Hematopoietic multipotent progenitor cell (in vitro differentiated cells): ENCODE measurements around the gene ARHGEF7. TPM values are rescaled to one million over a fixed set of nuclear protein-coding genes. Genes with fewer than 3 reads are reported as not detected.
"Not testable (repeated sequence)": the region's sequence is repeated elsewhere in the genome, so short reads cannot be mapped to it uniquely, and the experiment has no call there.

Experiments
- DNase-seq, 3 donors: peaks; one replicate each; pipeline ENCODE4 v3.0.0-alpha.2; 2011 to 2015; ENCODE audit warnings: low read depth in 2 of 3, low spot score in 2 of 3
- total RNA-seq: library from RNA; depleted of rRNA; stranded (reverse); fragments of >200 nt; gene quantifications from one replicate; pipeline ENCODE4 v1.2.3, GENCODE V29; 2012

The ARHGEF7 gene
- total RNA-seq, 1 donor: 34.2 TPM

DNA sequence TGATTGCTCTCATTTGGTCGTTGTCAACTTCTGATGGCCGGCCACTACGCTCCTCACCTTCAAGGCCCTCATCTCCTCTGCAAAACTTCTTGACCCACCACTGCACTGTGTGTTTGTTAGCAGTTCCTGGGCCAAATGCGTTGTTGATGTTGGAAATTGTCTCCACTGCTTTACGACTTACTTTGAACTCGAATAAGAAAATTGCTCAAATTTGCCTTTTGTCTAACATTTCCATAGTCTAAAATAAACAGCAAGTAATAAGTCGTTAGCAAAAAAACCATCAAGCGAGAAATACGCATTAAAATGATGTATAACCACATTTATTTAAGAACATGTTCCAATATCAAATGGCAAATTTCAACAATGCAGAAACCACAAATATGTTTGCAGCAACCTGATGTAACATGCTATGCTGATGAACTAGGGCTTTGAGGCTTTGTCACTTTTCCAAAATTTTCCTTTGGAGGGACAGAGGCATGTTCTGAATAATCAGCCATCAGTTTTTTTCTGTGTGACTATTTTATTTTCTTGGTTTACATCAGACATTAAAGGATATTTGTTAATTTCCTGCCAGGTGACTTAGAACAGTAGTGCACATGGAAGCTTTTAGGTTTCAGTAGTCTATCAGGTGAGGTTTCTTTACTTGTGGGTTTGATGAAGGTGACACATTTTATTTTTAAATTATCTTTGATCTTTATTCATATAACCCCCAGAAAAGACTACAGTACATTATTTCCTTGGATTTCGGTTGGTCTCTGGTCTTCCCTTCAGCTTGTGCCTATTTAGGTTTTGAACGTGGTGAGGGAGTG, 130.7 kb downstream of the ARHGEF7 start:
- no peak for DNase-seq

DNA sequence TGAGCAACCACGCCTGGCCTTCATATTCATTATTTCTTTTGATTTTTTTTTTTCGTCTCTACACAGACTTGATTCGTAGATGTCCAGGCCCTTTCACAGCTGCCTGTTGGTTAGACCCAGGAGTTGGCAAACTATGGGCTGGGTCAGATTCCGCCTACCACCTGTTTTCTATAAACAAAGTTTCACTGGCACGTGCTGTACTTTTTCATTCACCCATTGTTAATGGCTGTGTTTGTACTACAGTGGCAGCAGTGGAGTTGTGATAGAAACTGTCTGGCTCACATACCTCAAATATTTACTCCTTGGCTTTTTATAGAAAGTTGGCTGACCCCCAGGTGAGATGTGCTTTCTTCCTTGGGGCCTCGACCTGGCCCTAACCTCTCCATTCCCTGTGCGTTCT, 132.4 kb downstream of the ARHGEF7 start:
- no peak for DNase-seq

DNA sequence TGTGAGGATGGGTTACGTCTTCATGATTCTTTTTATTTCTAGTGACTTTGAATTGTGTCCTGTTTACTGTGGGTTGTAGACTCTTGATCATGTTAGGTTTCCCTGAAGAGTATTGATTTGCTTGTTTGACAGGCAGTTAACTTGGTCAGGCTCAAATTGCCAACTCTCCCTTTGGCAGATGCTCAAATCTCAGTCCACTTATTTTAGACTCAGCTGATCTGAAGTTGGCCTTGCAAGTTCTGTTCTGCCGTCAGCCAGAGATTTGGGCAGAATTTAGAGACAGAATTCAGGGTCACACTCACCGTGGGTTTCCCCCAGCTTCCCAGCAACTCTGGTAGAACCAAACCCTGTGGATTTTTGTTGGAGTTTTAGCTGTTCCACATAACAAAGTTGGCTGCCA, 133.7 kb downstream of the ARHGEF7 start:
- no peak for DNase-seq

DNA sequence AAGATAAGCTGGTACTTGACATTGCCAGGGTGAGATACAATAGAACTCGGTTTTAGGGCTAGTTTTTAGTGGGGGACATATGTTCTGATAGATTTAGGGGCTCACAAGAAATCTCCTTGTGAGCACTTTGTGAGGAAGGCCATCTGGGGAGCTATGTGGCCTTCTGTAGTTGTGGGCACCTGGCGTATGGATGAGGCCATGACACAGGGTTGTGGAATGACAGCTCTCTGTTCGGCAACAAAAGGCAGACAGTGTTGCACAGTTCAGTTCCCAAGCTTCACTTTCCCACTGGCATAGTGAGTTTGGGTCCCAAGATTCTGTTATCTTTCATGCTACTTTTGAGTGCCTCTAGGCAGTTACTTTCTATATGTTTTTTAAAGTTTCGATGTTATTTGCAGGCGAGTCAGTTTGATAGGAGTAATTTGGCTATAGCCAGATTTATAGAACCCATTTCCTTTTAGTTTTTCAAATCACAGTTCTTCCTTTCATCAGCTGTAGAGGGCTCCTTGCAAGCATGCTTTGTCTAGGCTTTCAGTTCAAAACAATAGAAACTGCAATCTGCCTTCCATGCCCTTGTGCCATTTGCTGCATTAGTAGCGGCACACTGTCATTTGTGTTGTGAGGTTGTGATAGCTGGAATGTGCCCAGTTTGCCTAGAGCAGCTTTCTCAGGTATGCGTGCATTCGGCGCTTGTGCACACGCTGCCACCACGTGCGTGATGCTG, 134.7 kb downstream of the ARHGEF7 start:
- no peak for DNase-seq

DNA sequence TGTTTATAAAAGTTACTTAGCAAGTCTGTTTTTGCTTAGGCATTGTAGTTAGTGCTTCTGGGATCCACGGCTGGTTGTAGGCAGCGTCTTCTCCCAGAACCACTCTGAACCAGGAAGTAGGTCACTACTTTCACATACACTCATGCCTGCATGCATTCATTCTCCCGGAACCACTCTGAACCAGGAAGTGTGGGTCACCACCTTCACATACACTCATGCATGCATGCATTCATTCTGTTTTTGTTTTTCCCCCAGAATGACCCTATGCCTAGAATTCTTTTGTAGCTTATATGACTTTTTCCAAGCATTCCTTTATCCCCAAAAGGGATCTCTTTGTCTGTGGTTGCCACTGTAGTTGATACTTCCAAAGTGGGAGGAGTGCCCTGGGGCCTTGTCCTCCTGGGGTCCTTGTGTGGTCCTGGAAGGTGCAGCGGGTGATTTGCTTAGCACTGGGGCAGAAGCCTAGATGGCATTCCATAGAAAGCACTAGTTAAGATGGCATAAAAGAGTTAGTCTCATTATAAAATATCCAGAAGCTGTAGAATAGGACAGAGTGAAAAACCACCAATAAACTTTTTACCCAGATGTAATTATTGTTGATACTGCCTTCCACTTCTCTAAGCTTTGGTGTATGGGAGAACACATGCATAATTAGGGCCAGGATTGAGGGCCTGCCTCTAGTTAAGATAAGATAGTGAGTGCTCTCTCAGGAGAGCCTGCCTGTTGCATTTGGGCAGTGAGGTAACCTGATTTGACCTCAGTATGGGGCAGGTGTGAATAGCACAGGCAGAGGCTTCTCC, 136.7 kb downstream of the ARHGEF7 start:
- DNase-seq: no peak

DNA sequence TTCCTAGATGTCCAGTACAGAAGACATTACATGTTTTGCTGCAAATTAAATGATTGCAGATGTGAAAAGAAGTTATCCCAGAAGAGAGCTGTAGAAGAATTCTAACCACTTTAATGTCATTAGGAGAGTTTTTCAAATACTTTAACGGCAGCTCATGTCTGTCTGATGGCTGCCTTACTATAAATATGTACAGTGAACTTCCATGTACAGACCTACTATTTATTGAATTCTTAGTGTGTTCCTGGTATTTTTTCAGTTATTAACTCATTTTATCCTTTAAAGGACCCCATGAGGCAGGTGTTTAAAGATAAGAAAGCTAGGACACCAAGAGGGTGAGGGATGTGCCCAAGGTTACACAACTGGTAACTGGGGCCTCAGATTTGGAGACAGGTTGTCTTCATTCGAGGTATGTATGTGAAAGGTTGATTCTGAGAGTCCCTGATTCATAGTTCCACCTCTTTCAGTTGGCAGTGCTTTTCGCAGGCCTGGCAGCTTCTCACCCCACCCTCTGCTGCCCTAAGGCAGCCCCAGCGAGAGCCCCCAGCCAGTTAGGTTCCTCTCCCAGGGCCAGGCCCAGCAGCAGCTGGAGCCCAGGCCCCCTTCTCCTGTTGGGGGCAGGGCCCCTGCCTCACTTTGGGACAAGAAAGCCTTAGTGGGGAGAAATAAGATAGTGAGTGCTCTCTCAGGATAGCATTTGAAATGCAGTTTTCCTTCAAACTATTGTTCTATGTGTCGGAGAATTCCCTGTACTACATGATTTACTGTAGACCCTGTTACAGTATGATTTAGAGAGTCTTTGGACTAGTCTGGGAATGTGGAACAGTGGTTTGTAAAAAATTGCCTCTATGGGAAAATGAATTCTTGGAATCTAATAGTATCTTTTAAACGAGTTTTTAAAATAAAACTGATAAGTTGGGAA, 137.6 kb downstream of the ARHGEF7 start:
- DNase-seq: no peak

DNA sequence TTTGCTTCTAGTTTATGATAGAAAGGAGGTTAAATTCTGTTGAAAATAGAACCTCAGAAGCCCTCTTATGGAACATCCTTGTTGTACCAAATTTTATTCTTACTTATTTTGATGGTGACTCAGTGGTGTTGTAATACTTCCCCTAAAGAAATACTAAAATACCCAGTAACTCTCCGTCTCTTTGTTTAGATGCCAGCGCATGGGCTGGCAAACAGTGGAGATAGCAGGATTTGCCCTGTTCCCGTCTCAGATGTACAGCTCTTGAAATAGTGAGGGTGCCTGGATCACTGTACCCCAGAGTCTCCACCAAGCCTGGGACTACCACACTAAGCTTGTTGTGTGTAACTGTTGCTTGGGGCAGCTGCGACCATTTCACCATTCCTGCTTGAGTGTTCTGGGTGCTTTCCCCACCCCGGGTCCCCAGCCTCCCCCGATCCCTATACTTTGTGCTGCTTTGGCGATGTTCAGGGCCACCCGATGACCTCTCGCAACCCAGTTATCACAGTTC, 138.3 kb downstream of the ARHGEF7 start:
- no peak for DNase-seq

DNA sequence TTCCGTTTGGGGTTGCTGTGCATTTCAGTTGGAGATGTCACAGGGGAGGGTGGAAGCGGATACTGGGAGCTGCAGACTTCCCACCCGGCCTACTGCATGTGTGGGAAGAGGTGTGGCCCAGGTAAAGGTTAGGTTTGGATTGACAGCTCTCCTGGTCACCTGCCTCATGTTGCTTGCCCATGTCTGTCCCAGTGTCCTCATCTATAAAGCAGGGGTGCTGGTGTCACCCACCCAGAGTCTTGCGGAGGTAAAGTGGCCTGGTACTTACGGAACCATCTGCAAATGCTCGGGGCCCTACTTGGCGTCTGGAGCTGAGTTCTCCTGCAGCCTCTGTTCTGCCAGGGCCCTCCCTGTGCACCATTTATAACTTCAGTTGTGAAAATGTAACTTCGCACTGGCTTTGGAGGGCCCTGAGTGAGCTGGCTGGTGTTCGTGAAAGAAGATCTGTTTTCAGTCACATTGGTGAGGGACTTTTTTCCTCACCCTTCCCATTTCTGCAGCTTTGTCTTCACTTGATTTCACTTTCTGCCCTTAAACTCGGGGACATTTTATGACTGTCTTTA, 140.2 kb downstream of the ARHGEF7 start:
- no peak for DNase-seq

DNA sequence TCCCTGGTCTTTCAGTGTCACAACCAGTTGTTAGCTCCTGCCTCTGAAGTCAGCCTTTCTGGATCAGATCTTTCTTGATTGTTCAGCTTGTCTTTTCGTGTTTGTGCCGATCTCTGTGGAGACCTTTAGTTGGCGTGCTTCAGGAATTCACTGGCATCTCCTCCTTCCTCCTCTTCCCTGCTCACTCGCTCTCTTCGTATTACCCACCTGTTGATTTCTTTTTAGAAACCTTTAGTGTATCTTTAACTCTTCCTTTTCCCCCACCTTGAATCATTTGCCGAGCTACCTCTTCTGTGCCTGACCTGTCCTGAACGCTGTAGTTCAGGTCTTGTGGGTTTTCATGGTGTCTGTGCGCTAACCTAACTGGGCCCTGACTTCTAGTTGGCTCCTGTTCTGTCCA, 141.3 kb downstream of the ARHGEF7 start:
- DNase-seq: no peak

DNA sequence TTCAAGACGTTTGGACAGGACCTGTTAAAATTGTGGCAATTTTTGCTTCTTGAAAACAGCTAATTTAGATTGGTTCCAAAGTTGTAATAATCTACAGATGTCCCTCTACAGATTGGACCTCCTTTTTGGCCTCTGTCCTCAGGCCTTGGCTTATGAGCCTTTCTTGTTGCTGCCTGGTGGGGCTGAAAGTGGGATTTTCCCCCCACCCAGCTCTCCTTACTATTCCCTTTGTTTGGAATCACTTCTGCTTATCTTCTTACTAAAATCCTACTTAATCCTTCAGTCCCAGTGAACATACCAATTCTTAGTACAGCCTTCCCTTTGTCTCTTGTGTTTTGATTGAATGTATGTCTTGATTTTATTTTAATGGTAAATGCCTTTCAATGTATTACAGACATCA, 141.8 kb downstream of the ARHGEF7 start:
- no peak for DNase-seq

DNA sequence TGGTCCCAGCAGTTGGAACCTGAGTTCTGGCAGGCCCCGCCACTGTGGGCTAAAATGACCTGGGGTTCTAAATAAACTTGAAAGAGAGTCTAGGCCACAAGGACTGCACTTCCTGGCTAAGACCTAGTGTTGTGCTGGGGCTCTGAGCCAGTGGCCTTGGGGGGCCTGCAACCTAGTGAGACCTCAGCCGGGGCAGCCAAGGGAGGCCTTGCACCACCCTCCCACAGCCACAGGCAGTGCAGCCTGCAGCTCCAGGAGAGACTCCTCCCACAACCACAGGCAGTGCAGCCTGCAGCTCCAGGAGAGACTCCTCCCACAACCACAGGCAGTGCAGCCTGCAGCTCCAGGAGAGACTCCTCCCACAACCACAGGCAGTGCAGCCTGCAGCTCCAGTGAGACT, 142.8 kb downstream of the ARHGEF7 start:
- DNase-seq: not testable (repeated sequence)

DNA sequence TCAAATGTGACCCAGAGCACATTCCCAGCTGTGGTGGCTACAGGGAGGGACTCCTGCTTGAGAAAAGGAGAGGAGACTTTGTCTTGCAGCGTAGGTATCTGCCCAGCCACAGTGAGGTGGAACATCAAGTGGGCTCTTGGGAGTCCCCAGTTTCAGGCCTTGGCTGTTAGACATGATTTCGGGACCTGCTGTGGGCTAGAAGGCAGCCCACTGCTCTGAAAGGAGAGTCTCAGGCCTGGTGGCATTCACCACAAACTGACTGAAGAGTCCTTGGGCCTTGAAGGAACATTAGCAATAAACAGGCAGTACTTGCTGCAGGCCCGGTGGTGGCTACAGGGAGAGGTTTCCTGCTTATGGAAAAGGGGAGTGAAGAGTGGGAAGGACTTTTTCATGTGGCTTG, 143.5 kb downstream of the ARHGEF7 start:
- DNase-seq: no peak

DNA sequence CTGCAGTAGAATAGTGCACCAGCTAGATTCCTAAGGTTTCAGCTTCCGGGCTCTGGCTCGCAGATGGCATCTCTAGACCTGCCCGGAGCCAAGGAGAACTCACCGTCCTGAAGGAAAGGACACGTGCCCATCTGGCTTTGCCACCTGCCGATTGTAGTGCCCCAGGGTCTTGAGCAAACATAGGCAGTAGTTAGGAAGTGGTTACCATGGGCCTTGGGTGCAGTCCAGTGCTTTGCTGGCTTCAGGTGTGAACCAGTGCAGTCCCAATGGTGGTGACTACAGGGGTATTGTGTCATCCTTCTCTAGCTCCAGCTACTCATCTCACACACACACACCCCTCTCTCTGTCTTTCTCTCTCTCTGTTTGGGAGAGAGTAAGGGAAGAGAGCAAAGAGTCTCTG, 143.9 kb downstream of the ARHGEF7 start:
- no peak for DNase-seq

DNA sequence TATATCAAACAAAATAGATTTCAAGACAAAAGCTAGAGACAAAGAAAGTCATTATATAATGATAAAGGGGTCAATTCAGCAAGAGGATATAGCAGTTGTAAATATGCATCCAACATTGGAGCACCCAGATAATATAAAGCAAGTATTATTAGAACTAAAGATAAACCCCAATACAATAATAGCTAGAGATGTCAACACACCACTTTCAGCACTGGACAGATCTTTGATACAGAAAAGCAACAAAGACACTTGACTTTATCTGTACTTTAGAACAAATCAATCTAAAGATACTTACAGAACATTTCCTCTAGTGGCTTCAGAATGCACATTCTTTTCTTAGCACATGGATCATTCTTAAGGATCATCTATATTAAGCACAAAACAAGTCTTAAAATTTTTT, 146.2 kb downstream of the ARHGEF7 start:
- no peak for DNase-seq

DNA sequence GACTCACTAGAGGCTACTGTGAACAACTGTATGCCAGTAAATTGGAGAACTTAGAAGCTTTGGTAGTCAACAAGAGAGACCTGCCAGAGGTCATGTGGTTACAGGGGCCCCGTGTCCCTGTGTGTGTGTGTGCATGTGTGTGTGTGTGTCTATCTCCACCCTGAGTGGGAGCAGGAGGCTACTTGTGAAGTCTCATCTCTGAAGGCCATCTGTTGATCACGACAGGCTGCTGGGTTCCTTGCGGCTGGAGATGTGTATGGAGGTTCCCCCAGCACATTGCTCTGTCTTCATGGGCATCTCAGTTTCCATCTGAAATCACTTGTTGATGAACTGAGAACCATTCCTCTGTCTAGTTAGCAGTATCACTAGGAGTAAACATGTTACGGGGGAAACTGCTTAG, 147.2 kb downstream of the ARHGEF7 start:
- no peak for DNase-seq

DNA sequence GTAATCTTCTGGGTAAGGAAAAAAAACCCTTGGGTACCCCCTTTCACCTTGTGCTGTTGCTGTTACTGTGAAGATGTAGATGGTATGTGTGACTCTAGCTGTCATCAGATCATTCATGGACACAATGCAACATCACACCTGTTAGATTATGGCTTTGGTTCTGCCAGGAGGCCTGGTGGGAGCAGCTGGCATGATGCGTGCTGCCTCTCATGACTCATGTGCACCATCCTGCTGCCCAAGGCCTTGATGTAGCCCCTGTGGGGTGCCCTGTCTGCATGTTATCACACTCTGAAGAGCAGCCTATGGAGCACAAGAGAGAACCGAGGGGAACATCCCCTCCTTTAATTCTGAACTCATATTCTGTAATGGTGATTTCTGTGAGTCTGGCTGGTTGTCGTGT, 147.6 kb downstream of the ARHGEF7 start:
- DNase-seq: no peak

DNA sequence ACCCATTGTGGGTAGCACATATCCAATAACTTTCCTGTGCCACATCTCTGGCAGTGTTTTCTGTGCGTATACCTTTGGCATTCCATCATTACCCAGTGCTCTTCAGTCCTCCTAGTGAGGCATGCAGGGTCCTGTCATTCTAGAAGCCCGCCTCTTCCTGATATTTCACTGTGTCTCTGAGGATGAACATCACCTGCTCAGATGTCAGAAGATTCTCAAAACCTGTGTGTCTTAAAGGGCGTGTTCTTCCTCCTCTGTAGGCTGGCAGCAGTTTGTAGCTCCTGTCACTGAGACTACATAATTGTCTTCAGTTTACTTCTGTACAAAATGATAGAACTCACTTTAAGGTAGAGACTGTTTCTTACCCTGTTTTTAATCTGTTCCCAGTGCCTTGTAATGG, 148.5 kb downstream of the ARHGEF7 start:
- no peak for DNase-seq

DNA sequence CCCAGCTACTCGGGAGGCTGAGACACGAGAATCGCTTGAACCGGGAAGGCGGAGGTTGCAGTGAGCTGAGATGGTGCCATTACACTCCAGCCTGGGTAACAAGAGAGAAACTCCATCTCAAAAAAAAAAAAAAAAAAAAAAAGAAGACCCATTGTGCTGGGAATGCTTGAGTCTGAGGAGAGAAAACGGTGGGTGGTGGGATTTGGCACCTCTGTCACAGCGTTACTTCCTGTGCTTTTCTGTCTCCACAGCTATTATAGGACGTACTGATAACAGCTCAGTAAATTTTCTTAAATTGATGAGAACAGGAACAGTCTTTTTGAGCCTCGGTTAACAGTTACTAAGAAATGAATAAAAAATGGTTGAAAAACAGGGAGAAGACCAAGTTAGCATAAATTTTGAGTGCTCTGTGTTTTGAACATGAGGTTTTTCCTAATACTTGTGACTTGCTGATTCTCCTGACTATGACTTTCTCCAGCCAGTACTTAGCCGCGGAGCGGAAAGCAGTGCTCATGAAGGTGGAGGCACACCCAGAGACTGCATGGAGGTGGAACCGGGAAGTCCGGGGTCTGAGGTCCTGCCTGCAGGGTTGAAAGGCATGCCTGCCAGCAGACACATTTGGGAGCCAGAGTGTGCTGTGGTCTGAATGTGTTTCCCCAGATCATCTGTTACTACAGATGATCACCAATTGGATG, 150.0 kb downstream of the ARHGEF7 start:
- no peak for DNase-seq

DNA sequence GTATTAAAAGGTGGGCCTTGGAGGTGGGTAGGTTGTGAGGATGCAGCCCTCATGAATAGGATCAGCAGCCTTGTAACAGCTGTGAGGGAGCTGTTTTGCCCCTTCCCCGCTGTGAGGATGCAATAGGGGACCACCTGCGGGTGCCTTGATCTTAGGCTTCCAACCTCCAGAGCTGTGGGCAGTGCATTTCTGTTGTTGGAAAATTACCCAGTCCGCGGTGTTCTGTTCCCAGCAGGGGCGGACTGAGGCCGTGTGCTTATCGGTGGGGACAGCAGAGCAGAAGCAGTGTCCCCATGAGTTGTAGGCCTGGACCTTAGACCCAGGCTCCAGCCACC, 150.6 kb downstream of the ARHGEF7 start:
- DNase-seq: no peak
